HepG2 (cell line): ENCODE measurements around the gene SGCE. TPM values are rescaled to one million over a fixed set of nuclear protein-coding genes. Genes with fewer than 3 reads are reported as not detected.
A peak's percentile ranks its signal among the peaks of the same experiment; 100 is the strongest.

ENCODE experiments used
- EEA1 ChIP-seq: sonication (generic); formaldehyde crosslinking; IDR thresholded peaks from 2 replicates; pipeline ENCODE4 v1.5.1; 2020; ENCODE audit warnings: mild to moderate bottlenecking, missing genetic modification reagents, borderline replicate concordance
- GZF1 ChIP-seq: sonication (generic); formaldehyde crosslinking; IDR thresholded peaks from 2 replicates; pipeline ENCODE4 v1.5.1; 2020; ENCODE audit warnings: mild to moderate bottlenecking, missing genetic modification reagents
- HCFC1 ChIP-seq: fragments of 150-350 bp; IDR thresholded peaks from 2 replicates; pipeline ENCODE4 v1.6.1; 2014; ENCODE audit warnings: low read depth, low read length
- ISL2 ChIP-seq: sonication (generic); formaldehyde crosslinking; IDR thresholded peaks from 2 replicates; pipeline ENCODE4 v1.5.0; 2020; ENCODE audit warnings: missing genetic modification reagents
- MTA3 ChIP-seq: sonication (generic); formaldehyde crosslinking; IDR thresholded peaks from 2 replicates; pipeline ENCODE4 v1.4.0; 2020; ENCODE audit warnings: missing genetic modification reagents
- MTERF4 ChIP-seq: sonication (generic); formaldehyde crosslinking; IDR thresholded peaks from 2 replicates; pipeline ENCODE4 v1.8.0; 2023; ENCODE audit warnings: mild to moderate bottlenecking, missing genetic modification reagents
- PRMT3 ChIP-seq: sonication (generic); formaldehyde crosslinking; IDR thresholded peaks from 2 replicates; pipeline ENCODE4 v1.8.1; 2022; ENCODE audit warnings: low read depth, mild to moderate bottlenecking, moderate library complexity, missing genetic modification reagents, borderline replicate concordance
- RAD51 ChIP-seq: fragments of 450-650 bp; IDR thresholded peaks from 2 replicates; pipeline ENCODE4 v1.6.1; 2016; ENCODE audit warnings: borderline replicate concordance
- SMYD3 ChIP-seq: sonication (generic); formaldehyde crosslinking; IDR thresholded peaks from 2 replicates; pipeline ENCODE4 v1.8.1; 2023; ENCODE audit warnings: mild to moderate bottlenecking, missing genetic modification reagents
- ZNF160 ChIP-seq: sonication (generic); formaldehyde crosslinking; IDR thresholded peaks from 2 replicates; pipeline ENCODE4 v1.8.0; 2022; ENCODE audit warnings: mild to moderate bottlenecking, inconsistent platforms, missing genetic modification reagents
- ZNF225 ChIP-seq: sonication (generic); formaldehyde crosslinking; IDR thresholded peaks from 2 replicates; pipeline ENCODE4 v1.4.0; 2020; ENCODE audit warnings: mild to moderate bottlenecking, missing genetic modification reagents
- ZNF441 ChIP-seq: sonication (generic); formaldehyde crosslinking; IDR thresholded peaks from 2 replicates; pipeline ENCODE4 v1.7.0; 2021; ENCODE audit warnings: missing genetic modification reagents, borderline replicate concordance
- ZNF530 ChIP-seq: sonication (generic); formaldehyde crosslinking; IDR thresholded peaks from 2 replicates; pipeline ENCODE4 v1.5.0; 2020; ENCODE audit warnings: low read depth, mild to moderate bottlenecking, missing genetic modification reagents
- ZNF652 ChIP-seq: IDR thresholded peaks from 2 replicates; pipeline ENCODE4 v1.6.1; 2016; ENCODE audit warnings: low read depth, borderline replicate concordance
- ZNF704 ChIP-seq: sonication (generic); formaldehyde crosslinking; IDR thresholded peaks from 2 replicates; pipeline ENCODE4 v1.8.1; 2023; ENCODE audit warnings: mild to moderate bottlenecking, inconsistent platforms, moderate library complexity, missing genetic modification reagents, borderline replicate concordance
- ZSCAN12 ChIP-seq: sonication (generic); formaldehyde crosslinking; IDR thresholded peaks from 2 replicates; pipeline ENCODE4 v1.9.0; 2021; ENCODE audit warnings: mild to moderate bottlenecking, missing genetic modification reagents
- polyA plus RNA-seq, 8 experiments: library from polyadenylated mRNA; depleted of rRNA in 3 of 8; stranded (reverse) in 7 of 8; unstranded in 1 of 8; fragments of >200 nt; fragmentation: Illumina TruSeq in 4 of 8; extraction: Trizol in 4 of 8; gene quantifications; 2 replicates each; pipeline versions ENCODE4 v1.2.1 to v1.2.3, GENCODE V29; 2011 to 2016; ENCODE audit warnings: low read depth in 4 of 8, missing spikeins in 1 of 8, mixed read lengths in 1 of 8; ENCODE audit not compliant: insufficient read depth in 1 of 8
- total RNA-seq, 5 experiments: library from RNA; depleted of rRNA; stranded (reverse); fragments of >200 nt; fragmentation: Illumina TruSeq; extraction: Trizol; gene quantifications; 2 replicates each; pipeline ENCODE4 v1.2.3, GENCODE V29; 2016; ENCODE audit warnings: low read depth in 1 of 5
- TF ChIP-seq, protein P1 (sequence below): sonication (generic); formaldehyde crosslinking; IDR thresholded peaks from 2 replicates; pipeline ENCODE4 v1.4.0; 2020; ENCODE audit warnings: missing genetic modification reagents
- TF ChIP-seq, protein P2 (sequence below), 2 experiments: sonication (generic) in 1 of 2; formaldehyde crosslinking in 1 of 2; IDR thresholded peaks; 2 replicates each; pipeline versions ENCODE4 v1.5.1 to v1.6.1; 2011 to 2020; ENCODE audit warnings: borderline replicate concordance in 1 of 2, low read depth in 1 of 2, low read length in 1 of 2, mild to moderate bottlenecking in 1 of 2, missing genetic modification reagents in 1 of 2, moderate library complexity in 1 of 2

The SGCE gene
- total and polyA plus RNA-seq, 2 of the 13 experiments (the other 11 are each of a cell fraction or from before 2014, with no cell fraction given), result 52.3 to 71.1 TPM

- no peak for TF ChIP-seq ZNF652 (CRISPR knock-in tag)
- no peak for TF ChIP-seq SMYD3
- no peak for TF ChIP-seq ZNF441
- no peak for TF ChIP-seq ZNF225 (CRISPR knock-in tag)
- no peak for TF ChIP-seq ZNF530 (CRISPR knock-in tag)
- TF ChIP-seq, protein P1, sequence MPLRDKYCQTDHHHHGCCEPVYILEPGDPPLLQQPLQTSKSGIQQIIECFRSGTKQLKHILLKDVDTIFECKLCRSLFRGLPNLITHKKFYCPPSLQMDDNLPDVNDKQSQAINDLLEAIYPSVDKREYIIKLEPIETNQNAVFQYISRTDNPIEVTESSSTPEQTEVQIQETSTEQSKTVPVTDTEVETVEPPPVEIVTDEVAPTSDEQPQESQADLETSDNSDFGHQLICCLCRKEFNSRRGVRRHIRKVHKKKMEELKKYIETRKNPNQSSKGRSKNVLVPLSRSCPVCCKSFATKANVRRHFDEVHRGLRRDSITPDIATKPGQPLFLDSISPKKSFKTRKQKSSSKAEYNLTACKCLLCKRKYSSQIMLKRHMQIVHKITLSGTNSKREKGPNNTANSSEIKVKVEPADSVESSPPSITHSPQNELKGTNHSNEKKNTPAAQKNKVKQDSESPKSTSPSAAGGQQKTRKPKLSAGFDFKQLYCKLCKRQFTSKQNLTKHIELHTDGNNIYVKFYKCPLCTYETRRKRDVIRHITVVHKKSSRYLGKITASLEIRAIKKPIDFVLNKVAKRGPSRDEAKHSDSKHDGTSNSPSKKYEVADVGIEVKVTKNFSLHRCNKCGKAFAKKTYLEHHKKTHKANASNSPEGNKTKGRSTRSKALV (CRISPR knock-in tag), result peak; percentile 59; the same call in 1 of the 2 replicates
- TF ChIP-seq RAD51, result no peak
- TF ChIP-seq PRMT3 (CRISPR knock-in tag), result no peak
- peak; percentile 99 for TF ChIP-seq ISL2 (CRISPR knock-in tag)
- TF ChIP-seq HCFC1, result no peak
- no peak for TF ChIP-seq ZNF704 (CRISPR knock-in tag)
- TF ChIP-seq, protein P2, sequence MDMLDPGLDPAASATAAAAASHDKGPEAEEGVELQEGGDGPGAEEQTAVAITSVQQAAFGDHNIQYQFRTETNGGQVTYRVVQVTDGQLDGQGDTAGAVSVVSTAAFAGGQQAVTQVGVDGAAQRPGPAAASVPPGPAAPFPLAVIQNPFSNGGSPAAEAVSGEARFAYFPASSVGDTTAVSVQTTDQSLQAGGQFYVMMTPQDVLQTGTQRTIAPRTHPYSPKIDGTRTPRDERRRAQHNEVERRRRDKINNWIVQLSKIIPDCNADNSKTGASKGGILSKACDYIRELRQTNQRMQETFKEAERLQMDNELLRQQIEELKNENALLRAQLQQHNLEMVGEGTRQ (IDR thresholded peaks at IDR 0.05; ENCODE audit: low read depth, low read length), result no peak
- TF ChIP-seq, protein P2 (CRISPR knock-in tag; IDR thresholded peaks at IDR 0.05; ENCODE audit: borderline replicate concordance), result no peak
- TF ChIP-seq ZNF160, result no peak
- TF ChIP-seq MTERF4 (CRISPR knock-in tag), result no peak
- TF ChIP-seq EEA1, result no peak
- TF ChIP-seq GZF1 (CRISPR knock-in tag), result no peak
- TF ChIP-seq MTA3 (CRISPR knock-in tag), result no peak
- no peak for TF ChIP-seq ZSCAN12 (CRISPR knock-in tag)
These were observed 12.9 kb downstream of the SGCE start (continued) for GRCh38 chr7:94642838-94643653.
